Anterior cingulate cortex (tissue), 58 donors: Measurements from ENCODE around the gene KNOP1.
A peak's percentile ranks its signal among the peaks of the same experiment; 100 is the strongest.

Source experiments
- DNase-seq, 58 donors: peaks; one replicate each; lab custom pipeline; 2025; lab: John Stamatoyannopoulos, UW

KNOP1 gene

DNA sequence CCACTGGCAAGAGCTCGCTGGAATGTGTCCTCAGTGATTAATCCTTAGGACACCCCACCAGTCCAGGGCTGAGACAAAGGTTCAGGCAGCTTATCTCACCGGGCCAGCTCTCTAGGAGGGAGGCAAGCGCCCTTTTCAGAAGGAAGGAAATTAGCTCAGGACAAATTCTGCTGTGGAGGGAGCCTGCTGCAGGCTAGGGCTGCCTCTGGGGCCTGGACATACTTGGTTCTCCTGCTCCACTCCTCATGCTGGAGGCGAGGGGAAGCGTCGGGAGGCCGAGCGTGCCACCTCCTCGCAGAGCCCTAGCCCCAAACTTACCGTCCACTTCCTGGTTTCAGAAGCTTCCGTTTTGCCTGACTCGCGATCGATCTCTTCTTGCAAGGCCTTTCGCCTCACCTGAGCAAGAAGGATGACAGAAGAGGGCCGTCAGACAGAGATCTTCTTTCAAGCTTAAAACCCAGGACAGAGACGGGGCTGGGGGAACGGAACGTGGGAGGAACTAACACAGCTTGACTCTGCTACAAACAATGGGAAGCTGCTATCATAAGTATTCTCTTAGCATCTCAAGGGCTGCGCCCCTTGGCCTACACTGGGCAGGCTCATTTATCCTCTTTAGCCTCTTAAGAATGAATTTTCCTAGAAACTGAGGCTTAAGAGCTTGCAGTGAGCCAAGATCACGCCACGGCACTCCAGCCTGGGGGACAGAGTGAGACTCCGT, 7.7 kb downstream of the KNOP1 start:
- DNase-seq: no peak

DNA sequence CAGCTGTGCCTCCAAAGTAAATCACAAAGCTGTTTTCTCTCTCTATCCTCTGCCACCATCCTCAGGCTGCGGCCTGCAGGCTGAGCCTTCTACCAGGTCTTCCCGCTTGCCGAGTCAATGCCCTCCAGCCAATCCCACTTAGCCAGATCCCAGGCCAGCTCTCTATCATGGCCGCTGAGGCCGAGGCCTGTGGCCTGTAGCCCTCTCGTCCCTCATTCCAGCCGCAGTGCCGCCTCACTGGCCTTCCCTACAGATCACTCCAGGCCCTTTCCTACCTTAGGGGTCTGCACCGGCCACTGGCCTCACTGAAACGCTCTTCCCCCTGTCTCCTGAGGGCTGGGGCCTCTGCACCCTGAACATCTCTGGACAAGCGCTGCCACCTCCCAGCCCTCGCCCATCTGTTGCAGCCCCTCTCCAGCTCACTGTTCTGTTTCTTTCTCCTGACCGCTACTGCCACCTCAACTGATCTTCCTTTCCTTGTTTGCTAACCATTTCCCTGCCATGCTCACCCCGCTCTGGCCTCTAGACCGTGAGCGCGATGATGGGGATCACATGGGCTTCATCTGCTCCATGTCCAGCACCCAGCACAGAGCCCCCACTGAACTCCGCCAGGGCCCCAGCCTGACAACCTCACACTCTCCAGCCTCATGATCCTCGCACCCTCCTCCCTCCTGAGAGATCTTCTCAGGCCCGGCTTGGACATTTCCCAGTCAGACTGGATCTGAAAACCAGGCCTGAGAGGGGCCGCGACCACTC, 8.5 kb downstream of the KNOP1 start:
- no peak for DNase-seq

DNA sequence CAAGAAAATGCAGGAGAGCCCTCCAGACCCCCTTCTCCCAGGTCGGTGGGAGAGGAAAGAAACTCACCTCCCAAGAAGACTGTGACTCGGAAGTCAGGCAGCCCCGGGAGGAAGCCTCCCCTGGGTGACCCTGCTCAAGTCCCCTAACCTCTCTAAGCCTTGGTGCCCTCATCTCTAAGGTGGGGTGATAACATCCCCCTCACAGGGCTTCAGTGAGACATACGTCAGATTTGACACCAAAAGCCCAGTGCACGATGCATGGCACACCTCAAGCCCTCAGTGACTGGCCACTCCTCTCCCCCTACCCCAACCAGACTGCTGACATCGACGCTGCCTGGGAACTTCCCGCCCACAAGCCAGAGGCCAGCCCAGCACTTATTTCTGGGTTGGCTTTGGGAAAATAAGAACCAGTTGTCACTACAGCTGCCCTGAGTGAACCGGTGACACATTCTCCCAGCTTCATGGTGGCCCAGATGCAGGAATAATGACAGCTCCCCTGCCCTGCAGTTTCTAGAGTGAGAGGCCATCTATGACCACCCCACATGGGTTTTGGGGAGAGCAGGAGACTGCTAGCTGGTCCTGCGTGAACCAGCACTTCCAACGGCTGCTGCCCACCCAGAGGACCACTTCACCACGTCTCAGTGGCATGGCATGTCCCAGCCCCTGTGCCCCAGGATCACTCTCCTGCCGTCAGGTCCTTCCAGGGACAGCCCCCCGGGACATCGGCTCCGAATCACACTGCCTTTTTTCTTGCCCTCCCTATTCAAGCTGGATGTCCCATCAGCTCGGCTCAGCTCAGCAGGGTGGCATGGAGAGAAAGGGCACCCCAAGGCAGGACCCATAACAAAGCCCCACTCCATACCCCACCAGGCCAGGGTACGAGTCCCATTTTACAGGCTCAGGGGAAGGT, 9.5 kb downstream of the KNOP1 start:
- no peak for DNase-seq

- DNase-seq: no peak
These were observed 10.3 kb downstream of the KNOP1 start for GRCh38 chr16:19707569-19708295.

DNA sequence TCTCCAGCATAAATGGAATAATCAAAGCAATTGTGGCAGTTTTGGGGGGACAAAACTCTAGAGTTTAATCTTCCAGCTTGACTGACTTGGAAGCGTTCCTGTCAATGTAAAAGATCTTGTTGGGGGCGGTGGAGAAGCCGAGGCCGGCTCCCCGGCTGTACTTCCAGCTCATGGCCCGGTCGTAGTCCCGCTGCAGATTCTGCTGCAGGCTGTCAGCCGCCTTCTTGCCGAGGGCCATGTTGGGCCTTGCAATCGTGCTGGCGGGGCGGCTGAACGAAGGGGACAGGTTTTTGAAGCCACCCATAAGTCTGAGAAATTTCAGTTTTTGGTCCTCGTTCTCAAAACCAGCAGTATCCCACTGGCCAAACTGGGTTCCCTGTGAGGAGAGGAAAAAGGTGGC, 11.2 kb downstream of the KNOP1 start:
- DNase-seq: no peak

- DNase-seq: peak in 1 of 58 donors; percentile 10
These were observed 12.2 kb downstream of the KNOP1 start for GRCh38 chr16:19705843-19706242.

- no peak for DNase-seq
These were observed 12.9 kb downstream of the KNOP1 start for GRCh38 chr16:19705146-19705501.

DNA sequence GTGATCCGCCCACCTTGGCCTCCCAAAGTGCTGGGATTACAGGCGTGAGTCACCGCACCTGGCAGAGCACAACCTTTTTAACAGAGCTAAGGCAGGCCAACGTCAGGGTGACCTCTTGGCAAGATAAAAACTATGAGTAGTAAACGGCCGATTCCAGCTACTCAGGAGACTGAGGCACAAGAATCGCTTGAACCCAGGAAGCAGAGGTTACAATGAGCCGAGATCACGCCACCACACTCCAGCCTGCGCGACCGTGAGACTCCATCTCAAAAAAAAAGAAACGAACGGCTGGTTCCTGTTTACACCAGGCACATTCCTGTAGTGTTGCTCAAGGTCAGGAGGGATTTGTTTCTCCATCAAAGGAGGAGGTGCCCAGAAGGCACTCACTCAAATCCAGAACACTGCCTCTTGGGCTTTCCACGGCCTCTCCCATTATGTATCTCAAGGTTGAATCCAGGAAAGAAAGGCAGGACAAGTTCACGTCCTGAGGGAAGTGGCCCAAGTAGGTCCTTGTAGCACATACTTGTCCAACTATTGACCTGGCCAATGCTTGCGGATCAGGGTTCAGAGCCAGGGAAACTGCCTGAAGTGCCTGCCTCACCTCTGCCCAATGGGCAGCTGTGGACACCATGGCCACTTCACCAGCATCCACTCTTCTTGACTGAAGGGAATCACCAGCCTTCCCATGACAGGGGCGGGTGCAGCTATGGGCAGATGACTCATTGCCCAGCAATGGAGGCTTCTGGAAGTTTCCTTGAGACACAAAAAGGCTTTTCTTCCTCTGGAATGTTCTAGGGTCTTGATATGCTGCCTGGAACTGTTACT, 13.5 kb downstream of the KNOP1 start:
- peak in 1 of 58 donors; percentile 18 for DNase-seq

DNA sequence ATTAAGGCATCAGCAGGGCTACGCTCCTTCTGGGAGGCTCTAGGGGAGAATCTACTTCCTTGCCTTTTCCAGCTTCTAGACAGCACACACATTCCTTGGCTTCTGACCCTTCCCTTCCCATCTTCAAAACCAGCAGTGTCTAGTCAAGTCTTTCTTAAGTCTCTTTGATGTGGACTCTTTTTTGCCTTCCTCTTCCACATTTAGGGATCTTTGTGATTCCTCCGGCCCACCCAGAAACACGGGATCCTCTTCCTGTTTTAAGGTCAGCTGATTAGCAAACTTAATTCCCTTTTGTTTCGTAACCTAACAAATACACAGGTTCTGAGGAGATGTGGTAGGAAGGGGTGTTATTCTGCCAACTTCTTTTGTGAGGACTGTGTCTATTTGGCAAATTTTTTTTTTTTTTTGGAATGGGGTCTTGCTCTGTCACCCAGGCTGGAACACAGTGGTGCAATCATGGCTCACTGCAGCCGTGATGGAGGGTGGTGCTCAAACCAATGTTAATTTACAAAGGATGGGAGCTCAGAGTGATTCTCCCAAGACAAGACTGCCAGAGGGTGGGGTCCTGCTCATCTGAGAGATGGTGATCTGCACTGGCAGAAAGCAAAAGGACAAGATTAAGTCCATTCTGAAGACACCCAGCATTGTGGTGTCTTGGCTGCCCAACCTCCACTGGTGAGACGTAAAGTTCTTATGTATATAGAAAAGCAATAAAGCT, 14.7 kb downstream of the KNOP1 start:
- no peak for DNase-seq

DNA sequence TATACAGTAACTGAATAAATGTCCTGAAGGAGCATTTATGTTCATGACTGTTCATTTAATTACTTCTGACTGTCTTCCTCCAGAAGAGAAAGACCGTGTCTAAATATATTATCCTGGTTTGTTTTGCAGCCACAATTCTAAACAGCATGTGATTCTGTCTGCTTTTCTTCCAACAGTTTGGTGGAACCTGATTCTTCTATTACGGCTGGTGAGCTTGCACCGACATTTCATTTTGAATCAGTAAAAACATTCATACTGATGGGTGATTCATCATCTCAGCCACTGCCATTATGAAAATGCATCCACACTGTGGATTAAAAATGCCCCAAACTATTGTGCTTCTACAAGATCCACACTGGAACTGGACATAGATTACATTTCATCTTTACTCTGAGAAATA, 16.9 kb downstream of the KNOP1 start:
- peak in 1 of 58 donors; percentile 21 for DNase-seq

DNA sequence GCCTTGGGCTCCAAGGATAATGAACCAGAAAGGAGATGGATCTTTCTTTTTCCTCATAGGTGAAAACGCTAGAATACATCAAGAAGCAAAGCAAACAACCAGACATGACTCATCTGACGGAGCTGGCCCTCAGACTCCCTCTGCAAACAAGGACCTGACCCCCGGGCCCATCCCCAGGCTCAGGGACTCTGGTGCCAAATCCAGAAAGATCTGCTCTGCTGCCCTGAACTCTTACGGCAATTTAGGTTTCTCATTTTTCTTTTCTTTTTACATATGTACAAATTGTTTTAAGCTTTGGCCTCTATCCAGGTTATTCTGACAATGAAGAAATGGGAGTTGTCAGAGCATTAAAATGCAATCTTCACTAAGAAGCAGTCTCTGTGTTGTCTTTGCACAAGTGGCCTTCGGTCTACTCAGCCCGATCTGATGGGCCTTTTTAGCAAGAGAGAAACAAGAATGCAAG, 17.7 kb downstream of the KNOP1 start:
- peak in 2 of 58 donors; percentile 24 to 53 for DNase-seq

DNA sequence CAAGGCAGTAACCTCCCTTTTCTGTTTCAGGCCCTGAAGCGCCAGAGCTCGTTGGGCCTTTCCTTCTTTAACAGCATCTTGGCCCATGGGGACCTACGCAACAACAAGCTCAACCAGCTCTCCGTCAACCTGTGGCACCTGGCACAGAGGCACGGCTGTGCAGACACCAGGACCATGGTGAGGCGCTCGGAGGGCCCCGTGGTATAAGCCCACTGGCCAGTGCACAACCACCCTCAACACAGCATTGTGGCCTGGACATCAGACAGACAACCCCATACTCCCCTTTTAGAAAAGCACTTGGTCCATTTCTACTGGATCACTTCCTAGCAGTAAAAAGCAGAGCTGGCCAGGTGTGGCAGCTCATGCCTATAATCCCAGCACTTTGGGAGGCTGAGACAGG, 18.6 kb downstream of the KNOP1 start:
- no peak for DNase-seq

DNA sequence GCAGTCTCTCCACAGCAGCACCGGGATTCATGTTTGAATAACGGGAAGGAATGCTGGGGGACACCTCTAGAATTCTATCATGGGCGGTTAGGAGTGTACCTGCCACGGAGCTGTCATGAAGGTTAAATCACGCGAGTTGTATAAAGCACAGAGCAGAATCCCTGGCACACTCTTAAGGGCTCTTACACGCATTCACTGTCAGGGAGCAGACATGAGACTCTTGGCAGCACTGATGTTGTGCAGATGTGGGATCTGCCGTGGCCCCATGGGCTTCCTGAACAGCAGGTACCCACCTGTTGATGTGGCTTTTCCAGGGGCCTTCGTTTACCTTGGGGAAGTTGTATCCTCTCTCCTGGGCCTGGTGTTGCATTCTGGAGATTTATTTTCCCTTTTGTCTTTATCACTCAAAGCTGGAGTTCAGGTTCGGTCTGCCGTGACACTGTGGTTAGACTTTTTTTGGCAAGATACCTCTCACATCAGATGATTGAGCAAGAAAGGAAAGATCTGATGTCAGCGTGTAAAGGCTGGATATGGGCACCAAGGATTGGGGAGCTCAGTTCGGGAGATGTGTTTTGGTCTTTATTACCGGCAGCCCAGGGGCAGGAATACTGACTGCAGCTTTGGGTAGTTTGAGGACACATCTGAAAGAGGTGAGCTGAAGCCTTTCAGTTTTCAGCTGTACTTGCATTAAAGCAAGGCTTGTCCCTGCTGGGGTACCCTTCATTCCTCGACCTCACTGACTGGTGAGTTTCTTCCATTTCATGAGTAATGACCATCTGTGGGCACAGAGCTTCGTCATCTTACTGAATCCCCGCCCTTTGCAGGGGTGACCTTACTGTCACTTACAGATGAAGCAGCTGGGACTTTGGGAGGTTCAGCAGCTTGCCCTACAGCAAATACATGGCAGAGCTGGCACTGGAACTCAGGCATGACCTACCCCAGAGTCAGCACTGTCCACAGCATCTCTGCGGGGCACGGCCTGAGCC, 19.3 kb downstream of the KNOP1 start:
- DNase-seq: peak in 1 of 58 donors; percentile 19

DNA sequence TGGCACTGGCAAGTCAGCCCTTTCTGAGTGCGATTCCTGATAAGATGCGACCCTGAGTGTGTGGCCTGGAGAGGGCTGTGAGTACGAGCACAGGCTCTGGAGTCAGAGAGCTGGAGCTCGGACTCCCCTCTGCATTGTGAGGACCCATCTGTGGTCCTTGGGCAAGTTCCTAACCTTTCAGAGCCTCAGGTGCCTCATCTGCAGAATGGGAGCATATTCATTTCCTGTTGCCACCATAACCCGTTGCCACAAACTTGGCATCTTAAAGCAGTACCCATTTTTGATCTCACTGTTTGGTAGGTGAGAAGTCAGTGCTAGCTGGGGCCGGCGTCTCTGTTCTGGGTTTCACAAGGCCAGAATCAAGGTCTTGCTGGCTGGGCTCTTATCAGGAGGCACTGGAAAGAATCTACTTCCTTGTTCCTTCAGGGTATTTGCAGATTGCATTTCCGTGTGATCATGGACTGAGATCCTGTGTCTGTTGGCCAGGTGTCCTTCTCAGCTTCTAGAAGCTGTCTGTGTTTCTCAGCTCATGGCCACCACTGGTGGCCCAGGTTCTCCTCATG, 20.2 kb downstream of the KNOP1 start:
- DNase-seq: no peak

GRCh38 chr16:19696961-19697360, 21.1 kb downstream of the KNOP1 start:
- DNase-seq: peak in 36 of 58 donors; percentile 9 to 77 (median 40)

- peak in 24 of 58 donors; percentile 8 to 80 (median 23) for DNase-seq
These were observed 21.7 kb downstream of the KNOP1 start for GRCh38 chr16:19696328-19696727.

- DNase-seq: no peak
These were observed 23.0 kb downstream of the KNOP1 start for GRCh38 chr16:19694989-19695388.
